K562 (cell line): ENCODE measurements around the gene IFT172. TPM values are rescaled to one million over a fixed set of nuclear protein-coding genes. Genes with fewer than 3 reads are reported as not detected.

Experiments
- ATF7 ChIP-seq: fragments of 450-650 bp; IDR thresholded peaks from 2 replicates; pipeline ENCODE4 v1.7.1; 2014; ENCODE audit warnings: mild to moderate bottlenecking, moderate library complexity
- E2F3 ChIP-seq: fragments of 250-450 bp; sonication (Bioruptor Pico); IDR thresholded peaks from 2 replicates; pipeline ENCODE4 v1.4.0; 2020; ENCODE audit warnings: mild to moderate bottlenecking
- ESRRA ChIP-seq: fragments of 450-650 bp; IDR thresholded peaks from 2 replicates; pipeline ENCODE4 v1.6.1; 2014; ENCODE audit warnings: low read depth, mild to moderate bottlenecking, moderate library complexity, borderline replicate concordance
- HINFP ChIP-seq: fragments of 450-650 bp; conservative IDR thresholded peaks from 2 replicates; pipeline ENCODE4 v1.6.1; 2016; ENCODE audit warnings: missing genetic modification characterization, low read depth, mild to moderate bottlenecking, control low read depth, missing compliant biosample characterization
- NR2C2 ChIP-seq, 2 experiments: fragments of 200-800 bp in 1 of 2; sonication (Bioruptor generic) in 1 of 2; sonication (generic) in 1 of 2; formaldehyde crosslinking in 1 of 2; IDR thresholded peaks; 2 replicates each; pipeline versions ENCODE4 v1.6.1 to v1.8.0; 2016 to 2022; ENCODE audit warnings: mild to moderate bottlenecking in 1 of 2, missing compliant biosample characterization in 1 of 2, missing genetic modification characterization in 1 of 2, missing genetic modification reagents in 1 of 2
- ZNF311 ChIP-seq: fragments of 250-450 bp; sonication (Bioruptor Pico); IDR thresholded peaks from 2 replicates; pipeline ENCODE4 v1.4.0; 2020; ENCODE audit warnings: mild to moderate bottlenecking, moderate library complexity
- ZNF512 ChIP-seq: IDR thresholded peaks from 2 replicates; pipeline ENCODE4 v1.6.1; 2016; ENCODE audit warnings: missing genetic modification characterization, missing compliant biosample characterization
- polyA plus RNA-seq, 8 experiments: library from polyadenylated mRNA; depleted of rRNA in 4 of 8; stranded (reverse) in 5 of 8; unstranded in 3 of 8; fragments of >200 nt; fragmentation: Nextera tagmentation in 2 of 8; fragmentation: Illumina TruSeq in 1 of 8; extraction: Ambion mirVana in 2 of 8; extraction: Trizol in 1 of 8; gene quantifications; 2 replicates each; pipeline versions ENCODE4 v1.2.1 to v1.2.3, GENCODE V29; 2011 to 2014; ENCODE audit warnings: inconsistent platforms in 1 of 8, missing spikeins in 1 of 8
- total RNA-seq, 7 experiments: library from RNA; depleted of rRNA in 6 of 7; stranded (reverse); fragments of >200 nt in 6 of 7; fragmentation: Illumina TruSeq in 2 of 7; extraction: Trizol in 2 of 7; gene quantifications; 2 replicates each; pipeline versions ENCODE4 v1.2.1 to v1.2.3, GENCODE V29; 2011 to 2021; ENCODE audit warnings: low replicate concordance in 1 of 7
- TF ChIP-seq, protein P1 (sequence below): sonication (generic); formaldehyde crosslinking; IDR thresholded peaks from 2 replicates; pipeline ENCODE4 v1.8.0; 2023; ENCODE audit warnings: mild to moderate bottlenecking, missing genetic modification reagents
- TF ChIP-seq, protein P2 (sequence below), 2 experiments: fragments of 450-650 bp; conservative IDR thresholded peaks; 2 replicates each; pipeline ENCODE4 v1.6.1; 2017; ENCODE audit warnings: mild to moderate bottlenecking in 2 of 2, moderate library complexity in 2 of 2
- TF ChIP-seq, protein P3 (sequence below): fragments of 450-650 bp; IDR thresholded peaks from 2 replicates; pipeline ENCODE4 v1.6.1; 2014; ENCODE audit warnings: low read depth, mild to moderate bottlenecking, moderate library complexity, borderline replicate concordance
- TF ChIP-seq, protein P4 (sequence below): fragments of 250-450 bp; sonication (Bioruptor Pico); IDR thresholded peaks from 2 replicates; pipeline ENCODE4 v1.8.0; 2022; ENCODE audit warnings: inconsistent platforms

The IFT172 gene
- total and polyA plus RNA-seq, 9 of the 15 experiments (the other 6 are each of a cell fraction or from before 2014, with no cell fraction given), result 5.6 to 19.1 (median 13.5) TPM

- TF ChIP-seq, protein P1, sequence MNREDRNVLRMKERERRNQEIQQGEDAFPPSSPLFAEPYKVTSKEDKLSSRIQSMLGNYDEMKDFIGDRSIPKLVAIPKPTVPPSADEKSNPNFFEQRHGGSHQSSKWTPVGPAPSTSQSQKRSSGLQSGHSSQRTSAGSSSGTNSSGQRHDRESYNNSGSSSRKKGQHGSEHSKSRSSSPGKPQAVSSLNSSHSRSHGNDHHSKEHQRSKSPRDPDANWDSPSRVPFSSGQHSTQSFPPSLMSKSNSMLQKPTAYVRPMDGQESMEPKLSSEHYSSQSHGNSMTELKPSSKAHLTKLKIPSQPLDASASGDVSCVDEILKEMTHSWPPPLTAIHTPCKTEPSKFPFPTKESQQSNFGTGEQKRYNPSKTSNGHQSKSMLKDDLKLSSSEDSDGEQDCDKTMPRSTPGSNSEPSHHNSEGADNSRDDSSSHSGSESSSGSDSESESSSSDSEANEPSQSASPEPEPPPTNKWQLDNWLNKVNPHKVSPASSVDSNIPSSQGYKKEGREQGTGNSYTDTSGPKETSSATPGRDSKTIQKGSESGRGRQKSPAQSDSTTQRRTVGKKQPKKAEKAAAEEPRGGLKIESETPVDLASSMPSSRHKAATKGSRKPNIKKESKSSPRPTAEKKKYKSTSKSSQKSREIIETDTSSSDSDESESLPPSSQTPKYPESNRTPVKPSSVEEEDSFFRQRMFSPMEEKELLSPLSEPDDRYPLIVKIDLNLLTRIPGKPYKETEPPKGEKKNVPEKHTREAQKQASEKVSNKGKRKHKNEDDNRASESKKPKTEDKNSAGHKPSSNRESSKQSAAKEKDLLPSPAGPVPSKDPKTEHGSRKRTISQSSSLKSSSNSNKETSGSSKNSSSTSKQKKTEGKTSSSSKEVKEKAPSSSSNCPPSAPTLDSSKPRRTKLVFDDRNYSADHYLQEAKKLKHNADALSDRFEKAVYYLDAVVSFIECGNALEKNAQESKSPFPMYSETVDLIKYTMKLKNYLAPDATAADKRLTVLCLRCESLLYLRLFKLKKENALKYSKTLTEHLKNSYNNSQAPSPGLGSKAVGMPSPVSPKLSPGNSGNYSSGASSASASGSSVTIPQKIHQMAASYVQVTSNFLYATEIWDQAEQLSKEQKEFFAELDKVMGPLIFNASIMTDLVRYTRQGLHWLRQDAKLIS (CRISPR knock-in tag), result peak; percentile 76; the same call in 1 of the 2 replicates
- TF ChIP-seq, protein P2, sequence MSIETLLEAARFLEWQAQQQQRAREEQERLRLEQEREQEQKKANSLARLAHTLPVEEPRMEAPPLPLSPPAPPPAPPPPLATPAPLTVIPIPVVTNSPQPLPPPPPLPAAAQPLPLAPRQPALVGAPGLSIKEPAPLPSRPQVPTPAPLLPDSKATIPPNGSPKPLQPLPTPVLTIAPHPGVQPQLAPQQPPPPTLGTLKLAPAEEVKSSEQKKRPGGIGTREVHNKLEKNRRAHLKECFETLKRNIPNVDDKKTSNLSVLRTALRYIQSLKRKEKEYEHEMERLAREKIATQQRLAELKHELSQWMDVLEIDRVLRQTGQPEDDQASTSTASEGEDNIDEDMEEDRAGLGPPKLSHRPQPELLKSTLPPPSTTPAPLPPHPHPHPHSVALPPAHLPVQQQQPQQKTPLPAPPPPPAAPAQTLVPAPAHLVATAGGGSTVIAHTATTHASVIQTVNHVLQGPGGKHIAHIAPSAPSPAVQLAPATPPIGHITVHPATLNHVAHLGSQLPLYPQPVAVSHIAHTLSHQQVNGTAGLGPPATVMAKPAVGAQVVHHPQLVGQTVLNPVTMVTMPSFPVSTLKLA (conservative IDR thresholded peaks at IDR 0.05), result peak in 1 of 2 experiments; percentile 73; a peak in 2 of 4 replicates
- TF ChIP-seq ESRRA (peak; percentile 50; the same call in 1 of the 2 replicates), NR2C2 (CRISPR knock-in tag; IDR thresholded peaks at IDR 0.05) (peak; percentile 21; the same call in 1 of the 2 replicates), NR2C2 (tag; IDR thresholded peaks at IDR 0.05) (peak; percentile 72; the same call in 1 of the 2 replicates), ZNF512 (tag) (no peak), E2F3 (CRISPR knock-in tag) (0 out of 2 replicates have a peak, but pooled peaks have one; percentile 52), HINFP (tag) (peak; percentile 39; the same call in 1 of the 2 replicates), ATF7 (peak; percentile 80), ZNF311 (CRISPR knock-in tag) (no peak)
- TF ChIP-seq, protein P3, sequence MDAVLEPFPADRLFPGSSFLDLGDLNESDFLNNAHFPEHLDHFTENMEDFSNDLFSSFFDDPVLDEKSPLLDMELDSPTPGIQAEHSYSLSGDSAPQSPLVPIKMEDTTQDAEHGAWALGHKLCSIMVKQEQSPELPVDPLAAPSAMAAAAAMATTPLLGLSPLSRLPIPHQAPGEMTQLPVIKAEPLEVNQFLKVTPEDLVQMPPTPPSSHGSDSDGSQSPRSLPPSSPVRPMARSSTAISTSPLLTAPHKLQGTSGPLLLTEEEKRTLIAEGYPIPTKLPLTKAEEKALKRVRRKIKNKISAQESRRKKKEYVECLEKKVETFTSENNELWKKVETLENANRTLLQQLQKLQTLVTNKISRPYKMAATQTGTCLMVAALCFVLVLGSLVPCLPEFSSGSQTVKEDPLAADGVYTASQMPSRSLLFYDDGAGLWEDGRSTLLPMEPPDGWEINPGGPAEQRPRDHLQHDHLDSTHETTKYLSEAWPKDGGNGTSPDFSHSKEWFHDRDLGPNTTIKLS, result peak; percentile 73; the same call in 1 of the 2 replicates
- TF ChIP-seq, protein P4, sequence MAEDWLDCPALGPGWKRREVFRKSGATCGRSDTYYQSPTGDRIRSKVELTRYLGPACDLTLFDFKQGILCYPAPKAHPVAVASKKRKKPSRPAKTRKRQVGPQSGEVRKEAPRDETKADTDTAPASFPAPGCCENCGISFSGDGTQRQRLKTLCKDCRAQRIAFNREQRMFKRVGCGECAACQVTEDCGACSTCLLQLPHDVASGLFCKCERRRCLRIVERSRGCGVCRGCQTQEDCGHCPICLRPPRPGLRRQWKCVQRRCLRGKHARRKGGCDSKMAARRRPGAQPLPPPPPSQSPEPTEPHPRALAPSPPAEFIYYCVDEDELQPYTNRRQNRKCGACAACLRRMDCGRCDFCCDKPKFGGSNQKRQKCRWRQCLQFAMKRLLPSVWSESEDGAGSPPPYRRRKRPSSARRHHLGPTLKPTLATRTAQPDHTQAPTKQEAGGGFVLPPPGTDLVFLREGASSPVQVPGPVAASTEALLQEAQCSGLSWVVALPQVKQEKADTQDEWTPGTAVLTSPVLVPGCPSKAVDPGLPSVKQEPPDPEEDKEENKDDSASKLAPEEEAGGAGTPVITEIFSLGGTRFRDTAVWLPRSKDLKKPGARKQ (CRISPR knock-in tag), result no peak
Measured at GRCh38 chr2:27409321-27410073, 80.0 kb downstream of the IFT172 start, which contains the start of gene PPM1G (continued).
